Measurements from ENCODE around the gene NSD1. TPM values are rescaled to one million over a fixed set of nuclear protein-coding genes. Genes with fewer than 3 reads are reported as not detected.

NSD1 gene
- total and polyA plus RNA-seq, 9 of the 15 experiments (the other 6 are each of a cell fraction or from before 2014, with no cell fraction given), result 3.8 to 51.0 (median 24.7) TPM

GRCh38 chr5:177327539-177328522 lies 194.3 kb downstream of the NSD1 start:
- Histone ChIP-seq H2AFZ (ENCODE audit: low read depth, low read length) (no peak overlapping the region), H3K79me2 (ENCODE audit: control insufficient read depth, insufficient read depth, low read length) (no peaks in the 10 kb centered on the region), H3K9me3 (replicated peaks; ENCODE audit: control insufficient read depth, insufficient read depth, low read depth, low read length) (no peaks in the 10 kb centered on the region), H3K9me1 (ENCODE audit: control insufficient read depth, insufficient read depth, low read length) (no peaks in the 10 kb centered on the region), H3K36me3 (ENCODE audit: control insufficient read depth, insufficient read depth, low read length) (peaks cover 47% of the 10 kb centered on the region; the same call in 2 of the 3 replicates), H3K27ac (ENCODE audit: extremely low read depth, low read depth, low read length) (no peak overlapping the region), H3K27me3 (ENCODE audit: control insufficient read depth in 2 of 2, insufficient read depth in 2 of 2, low read length in 2 of 2) (no peaks in the 10 kb centered on the region), H3K9ac (ENCODE audit: insufficient read depth in 1 of 2, low read depth in 2 of 2, low read length in 2 of 2) (no peak overlapping the region), H3K4me2 (ENCODE audit: insufficient read depth, low read length) (no peak overlapping the region), H3K4me3 (no peak overlapping the region), H4K20me1 (replicated peaks; ENCODE audit: control insufficient read depth, insufficient read depth, low read length) (no peaks in the 10 kb centered on the region), H3K4me1 (replicated peaks in 1 of 2; ENCODE audit: control insufficient read depth in 2 of 2, insufficient read depth in 2 of 2, low read length in 2 of 2) (peaks cover 0 to 7% of the 10 kb centered on the region in 2 experiments; a peak in 1 of 5 replicates)
- 86% methylated on average over 26 of the region's 28 CpGs for WGBS (ENCODE audit: insufficient coverage, low coverage, missing lambda C conversion rate)
- CTCF ChIA-PET (ENCODE audit: low intra/inter-chr PET ratio), result interaction anchor here (0.6 kb wide), 1 partner anchor 762 kb away, joined by 4 read pairs; no protein-coding TSS in a partner anchor
- TF ChIP-seq POLR2G (IDR thresholded peaks at IDR 0.05; ENCODE audit: low read depth, low read length) (peak; percentile 42; the same call in 1 of the 2 replicates), NR2C2 (CRISPR knock-in tag; IDR thresholded peaks at IDR 0.05) (no peak), NR2C2 (tag; IDR thresholded peaks at IDR 0.05) (no peak)
- no peak for DNase-seq (ENCODE audit: extremely low read depth in 1 of 4, low spot score in 3 of 4)
- in situ Hi-C loops (cut with MboI) (no loop called here), intact Hi-C loops (cut with micrococcal nuclease) (no loop called here)
- no TSS peak for BruUV-seq (replicated peaks)
- no peak for ATAC-seq
- POLR2A ChIA-PET, result interaction anchor here (0.9 to 1.1 kb wide), 4 partner anchors 12 to 24 kb away, joined by 3 to 4 read pairs (median 3); partner anchors contain the start of gene LMAN2
- no peak for FAIRE-seq

Data from K562 (cell line).